HG03378 (cell line): ENCODE data around the gene CLPTM1L.
"Not testable (repeated sequence)": the region's sequence is repeated elsewhere in the genome, so short reads cannot be mapped to it uniquely, and the experiment has no call there.

ENCODE experiments used
- ATAC-seq: cut with Tn5 transposase; IDR thresholded peaks from one replicate; pipeline ENCODE4 v1.9.1; 2021; ENCODE audit warnings: mild to moderate bottlenecking, moderate library complexity; ENCODE audit not compliant: unreplicated experiment

Gene CLPTM1L

GRCh38 chr5:1380910-1381309, 36.0 kb upstream of the CLPTM1L start:
- no peak for ATAC-seq

- ATAC-seq, result peak; percentile 65
These were observed 35.3 kb upstream of the CLPTM1L start for GRCh38 chr5:1380011-1380817.

- no peak for ATAC-seq
These were observed 34.2 kb upstream of the CLPTM1L start for GRCh38 chr5:1378866-1379659.

- no peak for ATAC-seq
These were observed 33.2 kb upstream of the CLPTM1L start for GRCh38 chr5:1378096-1378495.

GRCh38 chr5:1376981-1377380, 32.1 kb upstream of the CLPTM1L start:
- no peak for ATAC-seq

- no peak for ATAC-seq
These were observed 31.2 kb upstream of the CLPTM1L start for GRCh38 chr5:1375871-1376810.

GRCh38 chr5:1374679-1375055, 29.8 kb upstream of the CLPTM1L start:
- ATAC-seq, result no peak

GRCh38 chr5:1374030-1374678, 29.3 kb upstream of the CLPTM1L start:
- ATAC-seq, result no peak

- not testable (repeated sequence) for ATAC-seq
These were observed 27.1 kb upstream of the CLPTM1L start for GRCh38 chr5:1371972-1372342.

- ATAC-seq, result no peak
These were observed 26.5 kb upstream of the CLPTM1L start for GRCh38 chr5:1371218-1371971.

GRCh38 chr5:1370006-1370405, 25.1 kb upstream of the CLPTM1L start:
- no peak for ATAC-seq

GRCh38 chr5:1368756-1369155, 23.9 kb upstream of the CLPTM1L start:
- ATAC-seq, result no peak

GRCh38 chr5:1368236-1368635, 23.3 kb upstream of the CLPTM1L start:
- ATAC-seq, result no peak

- no peak for ATAC-seq
These were observed 22.2 kb upstream of the CLPTM1L start for GRCh38 chr5:1367149-1367548.

GRCh38 chr5:1366514-1366913, 21.6 kb upstream of the CLPTM1L start:
- no peak for ATAC-seq

GRCh38 chr5:1364211-1364610, 19.3 kb upstream of the CLPTM1L start:
- ATAC-seq, result no peak

GRCh38 chr5:1363581-1363980, 18.7 kb upstream of the CLPTM1L start:
- ATAC-seq, result no peak

- ATAC-seq, result no peak
These were observed 18.3 kb upstream of the CLPTM1L start for GRCh38 chr5:1363160-1363559.

- no peak for ATAC-seq
These were observed 17.5 kb upstream of the CLPTM1L start for GRCh38 chr5:1362242-1363015.
